HG02852 (cell line): ENCODE measurements around the gene KCNIP4.

Experiments
- ATAC-seq: cut with Tn5 transposase; IDR thresholded peaks from one replicate; pipeline ENCODE4 v1.9.1; 2021; ENCODE audit warnings: mild to moderate bottlenecking, moderate library complexity; ENCODE audit not compliant: unreplicated experiment

KCNIP4 gene

GRCh38 chr4:21490682-21491081 is 457.9 kb downstream of the KCNIP4 start:
- ATAC-seq, result no peak

GRCh38 chr4:21476757-21477156 is 471.8 kb downstream of the KCNIP4 start:
- no peak for ATAC-seq

DNA sequence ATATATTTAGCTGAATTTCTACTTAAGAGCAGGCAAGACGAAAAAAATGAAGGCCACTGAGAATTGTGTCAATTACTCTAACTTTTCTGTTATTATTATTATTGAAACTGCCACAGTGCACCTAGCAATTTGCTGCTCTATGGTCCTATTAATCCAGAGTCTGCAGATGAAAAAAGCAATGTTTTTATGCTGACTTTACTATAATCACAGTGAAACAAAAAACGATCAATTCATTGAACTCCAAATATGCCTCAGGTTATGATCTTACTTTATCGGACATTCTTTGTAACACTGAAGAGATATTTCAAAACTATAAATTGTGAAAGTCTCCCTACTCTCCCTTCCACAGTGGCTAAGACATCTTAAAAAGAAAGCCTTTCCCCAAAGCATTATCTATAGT is 474.4 kb downstream of the KCNIP4 start:
- no peak for ATAC-seq

GRCh38 chr4:21470535-21470934 is 478.0 kb downstream of the KCNIP4 start:
- no peak for ATAC-seq

- no peak for ATAC-seq
Measured at GRCh38 chr4:21469438-21470300, 478.9 kb downstream of the KCNIP4 start.

- ATAC-seq, result no peak
Measured at GRCh38 chr4:21467551-21467950, 481.0 kb downstream of the KCNIP4 start.

DNA sequence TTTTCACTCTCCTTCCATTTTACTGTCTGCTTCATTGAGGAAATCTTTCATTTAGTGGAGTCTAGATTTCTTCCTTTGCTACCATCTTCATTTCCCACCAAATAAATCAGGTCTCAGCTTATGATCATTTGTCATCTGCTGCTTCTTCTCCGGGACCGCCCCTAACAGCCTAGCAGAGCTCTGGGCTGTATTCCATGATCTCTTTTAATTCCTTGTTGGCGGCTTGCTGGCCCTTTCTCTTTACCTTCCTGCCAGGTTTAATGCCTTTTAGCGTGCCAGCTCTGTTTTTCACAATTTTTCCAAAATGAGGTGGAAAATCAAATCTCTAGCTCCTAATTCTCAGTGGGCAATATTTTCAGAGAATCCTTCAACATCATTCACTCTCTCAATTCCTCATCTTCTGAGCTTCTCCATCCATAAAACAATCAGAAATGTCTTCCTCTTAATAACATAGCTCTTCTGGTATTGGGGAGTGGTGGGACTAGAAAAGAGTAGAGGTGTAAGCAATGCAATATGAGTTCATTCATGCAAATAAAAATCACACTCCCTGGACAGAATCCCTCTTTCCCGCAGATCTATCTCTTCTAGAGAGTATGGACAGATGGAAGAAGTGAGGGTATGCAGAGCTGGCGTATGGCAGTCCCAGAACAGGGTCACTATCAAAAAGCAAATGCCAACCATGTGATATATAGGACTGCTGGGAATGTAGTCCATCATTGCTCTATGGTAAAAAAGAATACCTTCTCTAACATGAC is 491.3 kb downstream of the KCNIP4 start:
- ATAC-seq, result no peak

DNA sequence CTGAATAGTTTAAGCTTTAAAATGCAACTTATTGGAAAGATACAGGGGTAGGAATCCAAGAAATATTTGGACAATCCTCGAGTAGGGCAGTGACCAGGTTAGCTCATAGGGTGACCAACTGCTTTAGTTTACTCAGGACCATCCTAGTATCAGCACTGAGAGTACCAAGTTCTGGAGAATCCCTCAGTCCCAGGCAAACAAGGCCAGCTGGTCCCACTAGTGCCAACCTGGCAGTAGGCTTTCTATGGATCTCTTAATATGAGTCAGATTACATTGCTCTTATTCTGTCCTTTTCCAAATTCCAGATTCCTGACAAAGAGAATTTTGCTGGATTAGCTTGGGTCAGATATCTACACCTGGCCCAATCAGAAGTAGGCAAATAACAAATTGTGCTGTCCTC is 493.7 kb downstream of the KCNIP4 start:
- ATAC-seq, result no peak

GRCh38 chr4:21454201-21454600 is 494.4 kb downstream of the KCNIP4 start:
- ATAC-seq, result no peak

DNA sequence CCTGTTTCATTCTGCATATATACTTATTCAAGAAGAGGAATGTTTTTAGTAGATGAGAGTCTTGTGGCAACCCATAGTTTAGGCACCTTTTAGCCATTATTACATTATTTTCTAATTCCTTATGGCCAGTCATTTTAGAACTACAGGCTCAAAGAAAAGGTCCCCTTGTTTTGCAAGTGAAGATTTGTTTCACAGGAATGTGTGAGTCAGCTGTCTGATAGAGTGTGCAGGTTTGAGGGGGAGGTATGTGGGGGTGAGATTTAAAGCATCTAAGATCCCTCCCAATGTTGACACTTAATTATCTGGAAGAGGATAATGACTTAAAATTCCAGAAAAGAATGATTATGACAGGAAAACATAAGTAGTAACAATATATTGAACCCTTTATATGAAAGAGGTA is 495.6 kb downstream of the KCNIP4 start:
- ATAC-seq, result no peak

DNA sequence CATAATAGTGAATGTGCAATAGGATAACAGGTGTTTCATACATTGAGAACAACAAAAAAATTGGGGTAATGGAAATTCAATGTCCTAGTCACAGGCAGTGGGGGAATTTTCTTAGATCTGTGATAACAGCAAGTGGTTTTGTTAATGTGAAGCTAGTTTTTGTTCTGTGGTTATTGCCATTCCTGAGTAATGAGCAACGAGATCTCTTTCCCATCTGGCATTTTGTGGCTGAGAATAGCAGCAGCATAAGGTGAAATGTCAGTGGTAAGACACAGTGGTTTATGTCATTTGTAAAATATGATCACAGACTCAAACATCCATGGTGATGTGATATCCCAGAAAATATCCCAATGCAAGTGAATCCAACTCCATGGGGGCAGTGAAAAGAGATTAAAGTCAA is 497.5 kb downstream of the KCNIP4 start:
- no peak for ATAC-seq

DNA sequence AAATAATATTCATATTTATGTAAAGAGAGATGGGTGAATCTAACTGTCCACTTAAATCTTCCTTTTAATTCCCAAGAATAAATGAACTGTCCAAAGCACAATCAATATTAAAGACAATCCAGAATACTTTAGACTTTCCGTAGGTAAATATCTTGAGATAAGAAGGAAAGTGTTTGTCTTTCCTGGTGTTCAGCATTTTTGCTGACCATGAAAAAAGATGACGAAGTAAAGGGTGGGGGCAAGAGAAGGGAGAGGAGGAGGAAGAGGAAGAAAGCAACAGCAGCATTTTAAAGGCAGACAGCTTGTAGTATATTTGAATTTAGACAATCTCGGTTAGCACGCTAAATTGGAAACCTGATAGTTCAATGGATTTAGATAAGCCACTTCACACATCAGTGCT is 498.2 kb downstream of the KCNIP4 start:
- ATAC-seq, result no peak

DNA sequence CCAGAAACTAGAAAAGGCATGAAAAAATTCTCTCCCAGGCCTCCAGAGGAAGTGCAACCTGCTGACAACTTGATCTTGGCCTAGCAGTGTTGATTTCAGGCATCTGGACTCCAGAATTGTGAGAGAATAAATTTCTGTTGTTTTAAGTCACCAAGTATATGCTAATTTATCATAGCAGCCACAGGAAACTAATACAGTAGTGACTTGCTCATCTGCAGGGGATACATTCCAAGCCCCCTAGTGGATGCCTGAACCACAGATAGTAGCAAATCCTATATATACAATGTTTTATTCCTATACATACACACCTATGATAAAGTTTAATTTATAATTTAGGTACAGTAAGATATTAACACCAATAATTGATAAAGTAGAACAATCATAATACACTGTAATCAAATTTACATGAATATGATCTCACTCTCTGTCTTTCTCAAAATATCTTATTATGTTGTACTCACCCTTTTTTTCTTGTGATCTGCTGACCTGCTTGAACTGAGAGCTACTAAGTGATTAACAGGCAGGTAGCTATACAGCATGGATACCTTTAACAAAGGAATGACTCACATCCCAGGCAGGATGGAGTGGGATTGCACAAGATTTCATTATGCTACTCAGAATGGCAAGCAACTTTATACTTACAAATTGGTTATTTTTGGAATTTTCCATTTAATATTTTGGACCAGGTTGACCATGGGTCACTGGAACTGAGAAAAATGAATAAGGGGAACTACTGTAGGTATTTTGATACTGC is 501.1 kb downstream of the KCNIP4 start:
- no peak for ATAC-seq

DNA sequence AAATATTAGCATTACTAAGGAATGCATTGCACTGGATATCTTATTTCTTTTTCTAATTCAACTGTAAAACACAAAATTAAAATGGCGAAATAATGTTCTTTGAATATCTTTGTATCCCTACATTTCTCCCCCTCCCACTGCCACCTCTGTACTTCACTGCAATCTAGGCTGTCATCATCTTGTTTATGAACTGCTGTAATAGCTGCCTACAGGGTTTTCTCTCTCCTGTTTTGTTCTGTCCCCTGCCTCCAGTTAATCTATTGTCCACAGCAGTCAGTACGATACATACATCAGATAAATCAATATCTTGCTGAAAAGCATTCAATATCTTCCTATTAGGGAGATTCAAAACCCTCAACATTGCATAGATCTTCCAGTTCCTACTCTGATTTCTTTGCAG is 528.4 kb downstream of the KCNIP4 start:
- ATAC-seq, result no peak

GRCh38 chr4:21415728-21416127 is 532.8 kb downstream of the KCNIP4 start:
- ATAC-seq, result no peak

GRCh38 chr4:21413807-21414370 is 534.7 kb downstream of the KCNIP4 start:
- ATAC-seq, result no peak

DNA sequence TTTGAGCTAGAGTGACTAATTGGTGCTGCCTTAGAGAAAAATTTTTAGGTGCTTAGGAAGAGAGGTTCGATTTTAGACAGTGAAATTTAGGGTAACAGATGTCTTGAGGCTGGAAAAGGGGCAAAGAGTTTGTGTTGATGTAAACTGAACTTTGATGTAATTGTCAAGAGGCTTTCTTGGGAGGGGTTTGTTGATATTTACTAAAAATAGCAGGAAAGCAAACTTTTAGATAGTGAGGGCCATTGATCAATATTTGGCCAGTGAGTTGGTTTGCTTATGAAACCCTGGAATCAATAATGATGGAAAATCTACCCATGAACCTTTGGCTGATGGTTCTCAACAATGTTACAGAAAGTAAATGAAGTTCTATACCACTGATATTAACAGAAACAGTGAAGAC is 537.5 kb downstream of the KCNIP4 start:
- no peak for ATAC-seq

GRCh38 chr4:21410372-21410771 is 538.2 kb downstream of the KCNIP4 start:
- no peak for ATAC-seq

GRCh38 chr4:21387683-21388082 is 560.9 kb downstream of the KCNIP4 start:
- ATAC-seq, result no peak

- no peak for ATAC-seq
Measured at GRCh38 chr4:21386166-21386780, 562.3 kb downstream of the KCNIP4 start.

- ATAC-seq, result no peak
Measured at GRCh38 chr4:21385706-21386105, 562.9 kb downstream of the KCNIP4 start.
